IMR-90 (cell line): Measurements from ENCODE around the gene TIPRL.

Experiments
- CEBPB ChIP-seq: IDR thresholded peaks from 2 replicates; pipeline ENCODE4 v1.6.1; 2012; ENCODE audit warnings: low read depth, low read length, improper control_type of control experiment
- CHD1 ChIP-seq: IDR thresholded peaks from 2 replicates; pipeline ENCODE4 v1.6.1; 2012; ENCODE audit warnings: low read depth, low read length, improper control_type of control experiment
- FOS ChIP-seq: fragments of 150-350 bp; IDR thresholded peaks from 2 replicates; pipeline ENCODE4 v1.6.1; 2016; ENCODE audit warnings: low read depth, low read length
- MAFK ChIP-seq: IDR thresholded peaks from 2 replicates; pipeline ENCODE4 v1.6.1; 2012; ENCODE audit warnings: low read depth, low read length, improper control_type of control experiment
- MAZ ChIP-seq: IDR thresholded peaks from 2 replicates; pipeline ENCODE4 v1.6.1; 2012; ENCODE audit warnings: low read depth, mild to moderate bottlenecking, low read length, improper control_type of control experiment, moderate library complexity, borderline replicate concordance
- MXI1 ChIP-seq: IDR thresholded peaks from 2 replicates; pipeline ENCODE4 v1.6.1; 2012; ENCODE audit warnings: low read depth, mild to moderate bottlenecking, low read length, moderate library complexity, borderline replicate concordance
- POLR2A ChIP-seq: IDR thresholded peaks from 2 replicates; pipeline ENCODE4 v1.6.1; 2012; ENCODE audit warnings: mild to moderate bottlenecking, low read depth, low read length
- RAD21 ChIP-seq: IDR thresholded peaks from 2 replicates; pipeline ENCODE4 v1.6.1; 2012; ENCODE audit warnings: low read length, improper control_type of control experiment
- RCOR1 ChIP-seq: IDR thresholded peaks from 2 replicates; pipeline ENCODE4 v1.6.1; 2012; ENCODE audit warnings: mild to moderate bottlenecking, low read length, improper control_type of control experiment; ENCODE audit not compliant: insufficient replicate concordance
- SMC3 ChIP-seq: fragments of 150-350 bp; IDR thresholded peaks from 2 replicates; pipeline ENCODE4 v1.6.1; 2016; ENCODE audit warnings: low read depth, mild to moderate bottlenecking, antibody characterized with exemption, low read length, moderate library complexity
- TF ChIP-seq, protein P1 (sequence below): conservative IDR thresholded peaks from 2 replicates; pipeline ENCODE4 v1.5.1; 2012; ENCODE audit warnings: mild to moderate bottlenecking, low read depth, low read length, improper control_type of control experiment
- TF ChIP-seq, protein P2 (sequence below): fragments of 150-350 bp; IDR thresholded peaks from 2 replicates; pipeline ENCODE4 v1.6.1; 2016; ENCODE audit warnings: low read depth, mild to moderate bottlenecking, low read length, moderate library complexity, borderline replicate concordance

DNA sequence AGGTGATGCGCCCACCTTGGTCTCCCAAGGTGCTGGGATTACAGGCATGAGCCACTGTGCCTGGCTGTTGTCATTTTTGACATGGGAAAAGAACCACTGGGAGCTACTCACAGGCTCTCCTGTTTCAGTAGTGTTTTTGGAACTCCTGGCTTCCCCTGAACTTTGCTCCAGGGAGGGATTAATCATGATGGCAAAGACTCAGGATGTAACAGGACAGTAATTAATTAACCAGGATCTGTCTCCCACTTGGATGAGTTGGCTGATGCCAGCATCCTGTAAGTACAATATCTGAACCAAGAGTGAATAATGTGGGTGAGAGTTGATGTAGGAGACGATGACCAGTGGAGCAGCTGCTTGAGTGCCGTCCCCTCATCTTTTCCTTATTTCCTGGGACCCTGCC is 51.9 kb downstream of the TIPRL start:
- TF ChIP-seq FOS, result no peak
- TF ChIP-seq MXI1, result no peak
- TF ChIP-seq, protein P1, sequence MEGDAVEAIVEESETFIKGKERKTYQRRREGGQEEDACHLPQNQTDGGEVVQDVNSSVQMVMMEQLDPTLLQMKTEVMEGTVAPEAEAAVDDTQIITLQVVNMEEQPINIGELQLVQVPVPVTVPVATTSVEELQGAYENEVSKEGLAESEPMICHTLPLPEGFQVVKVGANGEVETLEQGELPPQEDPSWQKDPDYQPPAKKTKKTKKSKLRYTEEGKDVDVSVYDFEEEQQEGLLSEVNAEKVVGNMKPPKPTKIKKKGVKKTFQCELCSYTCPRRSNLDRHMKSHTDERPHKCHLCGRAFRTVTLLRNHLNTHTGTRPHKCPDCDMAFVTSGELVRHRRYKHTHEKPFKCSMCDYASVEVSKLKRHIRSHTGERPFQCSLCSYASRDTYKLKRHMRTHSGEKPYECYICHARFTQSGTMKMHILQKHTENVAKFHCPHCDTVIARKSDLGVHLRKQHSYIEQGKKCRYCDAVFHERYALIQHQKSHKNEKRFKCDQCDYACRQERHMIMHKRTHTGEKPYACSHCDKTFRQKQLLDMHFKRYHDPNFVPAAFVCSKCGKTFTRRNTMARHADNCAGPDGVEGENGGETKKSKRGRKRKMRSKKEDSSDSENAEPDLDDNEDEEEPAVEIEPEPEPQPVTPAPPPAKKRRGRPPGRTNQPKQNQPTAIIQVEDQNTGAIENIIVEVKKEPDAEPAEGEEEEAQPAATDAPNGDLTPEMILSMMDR, result no peak
- no peak for TF ChIP-seq MAZ
- TF ChIP-seq RAD21, result no peak
- TF ChIP-seq CEBPB, result no peak
- no peak for TF ChIP-seq POLR2A
- no peak for TF ChIP-seq SMC3
- TF ChIP-seq MAFK, result no peak
- TF ChIP-seq CHD1, result no peak
- no peak for TF ChIP-seq RCOR1
- TF ChIP-seq, protein P2, sequence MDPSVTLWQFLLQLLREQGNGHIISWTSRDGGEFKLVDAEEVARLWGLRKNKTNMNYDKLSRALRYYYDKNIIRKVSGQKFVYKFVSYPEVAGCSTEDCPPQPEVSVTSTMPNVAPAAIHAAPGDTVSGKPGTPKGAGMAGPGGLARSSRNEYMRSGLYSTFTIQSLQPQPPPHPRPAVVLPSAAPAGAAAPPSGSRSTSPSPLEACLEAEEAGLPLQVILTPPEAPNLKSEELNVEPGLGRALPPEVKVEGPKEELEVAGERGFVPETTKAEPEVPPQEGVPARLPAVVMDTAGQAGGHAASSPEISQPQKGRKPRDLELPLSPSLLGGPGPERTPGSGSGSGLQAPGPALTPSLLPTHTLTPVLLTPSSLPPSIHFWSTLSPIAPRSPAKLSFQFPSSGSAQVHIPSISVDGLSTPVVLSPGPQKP, result no peak
